ENCODE data around the gene SKAP2.

Gene SKAP2

GRCh38 chr7:26690135-26690805 is 174.1 kb downstream of the SKAP2 start:
- no peak for DNase-seq

DNA sequence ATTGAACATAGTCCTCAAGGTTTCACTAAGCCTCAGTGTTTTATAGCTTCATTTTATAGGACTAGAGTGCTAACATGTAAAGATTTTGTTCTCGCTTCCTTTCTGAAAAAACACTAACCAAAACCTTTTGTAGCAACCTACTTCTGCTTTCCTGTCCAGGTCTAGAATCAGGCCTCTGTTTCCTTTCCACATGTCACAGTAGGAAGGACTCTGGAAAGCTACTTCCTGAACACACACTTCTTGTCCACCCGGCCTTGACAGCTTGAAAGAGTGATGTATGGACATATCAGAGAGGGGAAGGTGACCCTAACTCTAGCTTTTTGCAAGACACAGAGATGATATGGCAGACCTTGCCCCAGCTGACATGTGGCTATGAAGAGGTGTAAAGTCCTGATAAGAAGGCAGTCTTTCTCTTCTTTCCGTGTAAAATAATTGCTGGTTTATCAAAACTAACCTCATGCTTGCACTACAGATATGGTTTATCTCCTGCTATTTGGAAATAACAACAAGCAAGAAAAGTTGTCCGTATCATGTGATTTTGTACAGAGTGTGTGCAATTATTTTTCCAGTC is 175.4 kb downstream of the SKAP2 start:
- no peak for DNase-seq

GRCh38 chr7:26688388-26688787 is 176.0 kb downstream of the SKAP2 start:
- DNase-seq: no peak

DNA sequence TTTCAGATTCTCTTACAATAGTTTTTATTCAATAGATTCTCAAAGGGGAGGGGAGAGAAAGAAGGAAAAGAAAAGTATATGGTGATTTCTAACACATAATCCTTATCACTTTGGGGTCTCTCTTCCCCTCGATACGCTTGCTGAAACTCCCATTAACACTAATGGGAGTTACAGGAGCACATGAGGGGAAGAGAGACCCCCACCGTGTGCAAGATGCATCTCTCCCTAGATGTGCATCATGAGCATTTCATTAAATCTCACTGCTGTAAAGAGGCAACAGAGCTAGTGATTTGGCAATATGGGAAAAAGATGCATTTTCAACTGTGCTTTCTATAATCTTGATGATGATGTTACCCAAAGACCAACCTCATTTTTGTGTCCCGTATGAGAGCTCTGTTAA is 177.4 kb downstream of the SKAP2 start:
- no peak for DNase-seq

- no peak for DNase-seq
Measured at GRCh38 chr7:26686448-26686981, 177.9 kb downstream of the SKAP2 start.

DNA sequence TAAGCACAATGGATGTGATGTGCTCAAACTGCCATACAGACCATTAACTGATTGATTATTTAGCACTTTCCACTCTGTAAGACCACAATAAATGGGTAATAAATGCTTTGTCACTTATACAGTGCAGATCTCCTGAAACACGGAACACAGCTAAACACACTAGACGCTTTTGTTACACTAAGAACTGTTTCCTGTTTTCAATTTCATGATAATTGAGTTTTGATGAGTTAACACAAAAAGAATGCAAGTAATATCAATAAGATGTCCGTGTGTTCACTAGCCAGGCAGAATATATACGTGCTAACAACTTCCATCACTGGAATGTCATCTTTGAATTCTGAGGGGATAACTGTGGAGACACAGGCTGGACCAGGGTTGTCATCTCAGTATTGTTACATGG is 178.8 kb downstream of the SKAP2 start:
- no peak for DNase-seq

DNA sequence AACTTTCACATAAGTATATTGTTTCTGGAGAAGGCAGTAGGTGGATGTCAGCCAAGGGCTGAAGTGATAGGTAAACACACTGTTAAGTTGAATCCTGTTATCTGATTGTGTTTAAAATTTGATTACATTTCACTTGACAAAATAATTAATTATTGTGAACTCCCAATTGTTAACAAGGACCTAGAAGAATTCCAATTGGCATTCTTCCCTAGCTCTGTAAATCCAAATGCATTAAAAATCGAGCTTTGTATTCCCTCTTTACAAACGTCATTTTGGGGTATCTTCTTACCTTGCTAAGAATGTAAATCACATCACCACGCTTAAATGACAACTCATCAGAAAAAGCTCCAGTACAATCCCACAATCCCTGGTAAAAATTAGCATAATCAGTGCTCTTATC is 179.9 kb downstream of the SKAP2 start:
- no peak for DNase-seq

GRCh38 chr7:26683277-26683676 is 181.1 kb downstream of the SKAP2 start:
- no peak for DNase-seq

- no peak for DNase-seq
Measured at GRCh38 chr7:26681819-26682418, 182.5 kb downstream of the SKAP2 start.

DNA sequence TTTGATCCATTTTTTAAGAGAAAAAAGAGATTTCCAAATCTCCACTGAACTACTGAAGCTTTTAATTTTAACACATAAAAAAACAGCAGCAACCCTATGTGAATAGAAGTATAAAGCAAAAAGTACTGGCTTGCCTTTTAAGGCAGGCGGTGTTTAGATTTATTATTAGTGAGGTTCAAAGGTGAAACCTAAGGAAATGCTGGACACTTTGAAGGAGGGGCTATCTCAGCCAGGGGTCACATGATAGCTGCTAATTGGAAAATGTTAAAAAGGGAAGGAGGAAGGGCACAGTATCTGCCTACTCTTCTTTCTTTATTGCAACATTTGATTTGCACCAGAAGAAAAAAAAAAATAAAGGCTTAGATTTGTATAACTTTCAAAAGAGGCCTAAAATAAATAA is 183.8 kb downstream of the SKAP2 start:
- no peak for DNase-seq

DNA sequence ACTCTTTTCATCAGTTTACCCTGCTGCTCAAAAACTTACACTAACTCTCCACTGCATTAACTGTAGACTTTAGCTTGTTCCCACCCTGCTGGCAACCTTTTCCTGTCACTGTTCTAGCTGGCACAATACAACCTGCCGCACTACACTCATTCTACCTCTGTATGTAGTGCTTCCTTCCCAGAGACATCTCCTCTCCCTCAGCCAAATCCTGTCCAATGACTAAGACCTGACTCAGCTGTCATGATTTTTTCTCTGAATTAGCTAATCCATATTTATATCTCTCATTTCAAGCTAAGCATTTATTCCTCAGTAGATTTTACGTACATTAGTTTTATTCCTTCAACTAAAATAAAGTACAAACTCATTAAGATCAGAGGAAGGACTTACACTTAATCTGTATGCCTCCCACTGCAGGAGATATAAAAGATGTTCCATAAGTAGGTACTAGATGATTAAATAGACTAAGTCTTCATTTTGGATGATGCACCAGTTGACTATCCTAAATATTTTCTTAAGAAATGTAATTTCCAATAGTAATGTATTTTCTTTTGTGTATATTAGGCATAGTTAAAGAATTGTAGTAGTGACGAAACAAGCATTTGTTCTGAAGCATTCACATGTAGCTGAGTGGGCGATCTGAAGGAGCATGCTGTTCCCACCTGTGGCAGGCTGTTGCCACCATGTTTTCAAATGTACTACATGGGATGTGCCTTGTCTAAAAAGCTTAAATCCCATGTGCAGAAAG is 189.1 kb downstream of the SKAP2 start:
- DNase-seq: no peak

DNA sequence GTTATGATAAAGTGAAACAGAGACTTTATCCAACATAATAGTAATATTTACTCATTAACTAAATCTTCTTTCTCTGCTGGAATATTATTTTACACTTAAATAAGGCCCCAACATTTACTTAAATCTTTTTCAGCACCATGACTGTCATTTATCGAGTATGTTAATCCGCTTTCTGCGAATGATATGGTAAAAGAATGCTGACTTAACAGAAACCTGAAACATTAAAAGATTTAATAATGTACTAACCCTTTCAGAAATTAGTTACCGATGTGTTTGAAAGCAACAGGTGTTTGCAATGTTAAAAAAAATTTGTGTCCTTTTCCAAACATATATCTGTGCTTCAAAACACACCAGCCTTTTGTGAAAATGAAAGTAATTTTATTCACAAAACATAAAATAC is 190.5 kb downstream of the SKAP2 start:
- DNase-seq: no peak

GRCh38 chr7:26673271-26673670 is 191.1 kb downstream of the SKAP2 start:
- no peak for DNase-seq

DNA sequence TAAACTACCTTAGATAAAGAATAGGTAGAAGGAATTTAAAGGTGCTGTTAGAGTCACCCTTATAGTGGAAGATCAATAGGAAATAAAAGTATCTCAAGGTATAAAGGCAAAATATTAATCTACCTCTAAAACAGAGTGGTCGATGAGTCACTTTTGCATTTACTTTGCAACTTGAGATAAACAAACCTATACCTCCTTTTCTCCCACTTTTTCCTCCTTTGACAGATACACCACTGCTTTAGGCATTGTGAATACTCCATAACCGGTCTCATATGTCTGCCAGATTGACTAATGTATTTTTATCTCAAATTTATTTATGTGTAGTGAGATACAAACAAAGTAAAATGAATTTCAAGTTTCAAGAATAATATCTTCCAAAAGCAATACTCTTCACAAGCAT is 193.5 kb downstream of the SKAP2 start:
- DNase-seq: no peak

- DNase-seq: no peak
Measured at GRCh38 chr7:26670290-26670689, 194.1 kb downstream of the SKAP2 start.

GRCh38 chr7:26668821-26669220 is 195.6 kb downstream of the SKAP2 start:
- no peak for DNase-seq

- DNase-seq: peak; percentile 94
Measured at GRCh38 chr7:26667514-26668133, 196.8 kb downstream of the SKAP2 start.

DNA sequence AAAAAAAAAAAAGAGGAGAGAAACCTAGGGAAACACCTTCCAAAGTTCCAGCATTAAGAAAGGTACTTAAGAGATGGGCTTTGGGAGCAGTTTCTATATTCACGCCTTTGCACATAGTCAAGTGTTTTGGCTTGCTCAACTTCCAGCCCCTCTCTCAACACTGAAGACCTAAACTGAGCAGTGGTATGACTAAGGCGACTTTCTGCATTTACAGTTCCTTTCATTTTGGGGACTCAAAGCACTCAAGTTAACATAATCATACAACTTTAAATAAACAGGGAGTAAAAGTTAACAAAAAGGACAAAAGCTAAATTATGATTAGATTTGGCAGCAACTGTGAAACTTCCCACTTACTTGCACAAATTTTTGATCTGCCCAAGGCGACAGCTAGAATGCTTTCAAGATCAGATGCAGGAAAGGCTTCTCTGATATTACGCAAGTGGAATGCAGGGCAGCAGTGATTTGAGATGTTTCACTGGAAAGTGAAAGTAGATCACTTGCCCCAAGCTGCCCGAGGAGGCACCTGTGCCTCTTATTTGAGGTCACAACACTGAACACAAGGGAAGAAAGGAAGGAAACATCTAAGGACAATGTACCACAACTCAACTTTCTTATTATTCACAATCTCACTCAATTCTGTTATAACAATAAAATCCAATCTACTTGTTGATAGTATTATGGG is 199.5 kb downstream of the SKAP2 start:
- no peak for DNase-seq

DNA sequence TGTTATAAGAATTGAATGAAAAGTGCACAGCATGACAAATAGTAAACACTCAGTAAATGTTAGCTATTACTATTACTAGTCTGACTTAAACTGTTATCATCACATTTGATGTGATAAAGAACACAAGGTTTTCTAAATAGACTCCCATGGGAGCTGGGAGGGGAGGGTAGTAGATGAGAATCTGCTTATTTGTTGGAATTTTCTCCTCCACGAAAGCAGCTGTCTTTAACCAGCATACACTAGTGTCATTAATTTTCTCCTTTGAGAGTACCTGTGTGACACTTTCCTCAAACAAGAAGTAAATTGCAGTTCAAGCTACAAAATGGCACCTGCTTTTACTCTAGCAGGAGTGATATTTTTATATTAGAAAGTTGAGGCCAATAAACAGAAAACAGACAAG is 200.1 kb downstream of the SKAP2 start:
- DNase-seq: no peak

DNA sequence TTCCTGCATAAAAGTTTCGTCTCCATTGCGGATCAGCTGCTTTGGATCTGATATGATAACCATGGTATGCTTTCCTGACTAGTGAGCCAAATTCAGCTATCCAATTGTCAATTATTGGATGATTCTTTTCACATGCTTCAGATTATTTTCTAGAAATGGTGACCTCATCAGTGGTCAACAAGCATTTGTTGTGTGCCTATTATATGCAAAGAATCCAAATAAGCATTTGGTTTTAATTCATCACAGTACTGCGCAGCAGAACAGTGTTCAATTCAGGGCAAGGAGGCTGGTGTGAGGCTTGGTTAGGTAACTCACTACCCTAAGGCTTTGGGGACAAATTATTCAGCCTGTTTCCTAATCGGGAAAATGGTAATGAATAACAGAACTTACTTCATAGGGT is 200.5 kb downstream of the SKAP2 start:
- DNase-seq: no peak

DNA sequence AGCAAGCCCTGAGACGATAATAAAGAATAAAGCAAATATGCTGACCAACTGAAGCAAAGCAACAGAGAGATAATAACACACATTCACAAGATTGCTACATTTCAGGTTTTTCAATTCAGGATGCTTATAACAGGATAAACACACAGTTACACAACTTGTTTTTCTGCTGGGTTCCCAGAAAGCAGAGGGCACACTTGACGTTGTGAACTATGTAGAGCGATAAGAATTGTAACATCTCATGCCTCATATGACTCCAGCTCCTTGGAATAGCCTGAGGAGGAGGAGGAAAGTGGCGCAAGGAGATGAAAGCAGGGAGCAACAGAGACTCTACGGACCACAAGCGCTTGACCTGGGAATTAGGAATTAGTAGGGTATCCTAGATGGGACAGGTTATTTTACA is 201.7 kb downstream of the SKAP2 start:
- no peak for DNase-seq

GRCh38 chr7:26659121-26659520 is 205.3 kb downstream of the SKAP2 start:
- no peak for DNase-seq
